Measurements from ENCODE around the gene ZNF90.
"Not testable (repeated sequence)": the region's sequence is repeated elsewhere in the genome, so short reads cannot be mapped to it uniquely, and the experiment has no call there.

Gene ZNF90

DNA sequence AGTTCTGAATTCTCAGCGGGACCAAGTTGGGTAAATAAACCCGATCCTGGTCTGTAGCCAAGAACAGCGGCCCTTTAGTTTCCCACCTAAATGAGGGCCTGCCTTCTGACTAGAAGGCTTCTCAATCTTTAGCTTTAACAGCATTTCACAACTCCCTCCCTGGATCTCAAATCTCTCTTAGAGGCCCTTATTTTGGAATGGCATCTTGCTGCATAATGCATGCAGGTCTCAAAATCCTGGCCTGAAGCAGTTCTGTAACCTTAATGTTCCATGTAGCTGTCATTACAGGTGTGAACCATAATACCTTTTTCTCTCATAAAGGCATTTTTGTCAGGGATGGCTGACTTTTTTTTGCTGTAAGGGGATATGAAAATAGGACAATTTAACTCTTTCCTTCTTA is 29.5 kb downstream of the ZNF90 start:
- DNase-seq: no peak

DNA sequence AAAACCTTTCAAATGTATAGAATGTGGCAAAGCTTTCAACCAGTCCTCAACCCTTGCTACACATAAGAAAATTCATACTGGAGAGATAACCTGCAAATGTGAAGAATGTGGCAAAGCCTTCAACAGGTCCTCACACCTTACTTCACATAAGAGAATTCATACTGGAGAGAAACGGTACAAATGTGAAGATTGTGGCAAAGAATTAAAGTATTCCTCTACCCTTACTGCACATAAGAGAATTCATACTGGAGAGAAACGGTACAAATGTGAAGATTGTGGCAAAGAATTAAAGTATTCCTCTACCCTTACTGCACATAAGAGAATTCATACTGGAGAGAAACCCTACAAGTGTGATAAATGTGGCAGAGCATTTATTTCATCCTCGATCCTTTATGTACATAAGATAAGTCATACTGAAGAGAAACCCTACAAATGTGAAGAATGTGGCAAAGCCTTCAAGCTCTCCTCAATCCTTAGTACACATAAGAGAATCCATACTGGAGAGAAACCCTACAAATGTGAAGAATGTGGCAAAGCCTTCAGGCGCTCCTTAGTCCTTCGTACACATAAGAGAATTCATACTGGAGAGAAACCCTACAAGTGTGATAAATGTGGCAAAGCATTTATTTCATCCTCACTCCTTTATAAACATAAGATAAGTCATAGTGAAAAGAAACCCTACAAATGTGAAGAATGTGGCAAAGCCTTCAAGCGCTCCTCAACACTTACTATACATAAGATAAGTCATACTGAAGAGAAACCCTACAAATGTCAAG is 40.5 kb downstream of the ZNF90 start:
- not testable (repeated sequence) for DNase-seq

DNA sequence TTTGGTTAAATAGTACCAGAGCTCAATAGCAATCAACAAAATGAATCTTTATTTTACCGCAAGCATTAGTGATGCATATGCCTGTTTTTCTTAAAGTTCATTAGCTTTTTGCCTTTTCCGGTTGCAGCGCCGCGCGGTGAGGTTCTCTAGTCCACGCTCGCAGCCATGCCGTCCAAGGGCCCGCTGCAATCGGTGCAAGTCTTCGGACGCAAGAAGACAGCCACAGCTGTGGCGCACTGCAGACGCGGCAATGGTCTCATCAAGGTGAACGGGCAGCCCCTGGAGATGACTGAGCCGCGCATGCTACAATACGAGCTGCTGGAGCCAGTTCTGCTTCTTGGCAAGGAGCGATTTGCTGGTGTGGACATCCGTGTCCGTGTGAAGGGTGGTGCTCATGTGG is 47.1 kb downstream of the ZNF90 start:
- DNase-seq: no peak

DNA sequence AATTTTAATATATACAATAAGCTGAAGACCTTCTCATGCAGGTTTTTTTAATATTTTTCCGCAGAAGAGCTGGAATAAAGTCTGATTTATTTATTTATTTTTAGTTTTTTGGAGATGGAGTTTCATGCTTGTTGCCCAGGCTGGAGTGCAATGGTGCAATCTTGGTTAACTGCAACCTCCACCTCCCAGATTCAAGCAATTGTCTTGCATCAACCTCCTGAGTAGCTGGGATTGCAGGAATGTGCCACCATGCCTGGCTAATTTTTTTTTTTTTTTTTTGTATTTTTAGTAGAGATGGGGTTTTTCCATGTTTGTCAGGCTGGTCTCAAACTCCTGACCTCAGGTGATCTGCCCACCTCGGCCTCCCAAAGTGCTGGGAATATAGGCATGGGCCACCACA is 55.1 kb downstream of the ZNF90 start:
- DNase-seq: not testable (repeated sequence)

DNA sequence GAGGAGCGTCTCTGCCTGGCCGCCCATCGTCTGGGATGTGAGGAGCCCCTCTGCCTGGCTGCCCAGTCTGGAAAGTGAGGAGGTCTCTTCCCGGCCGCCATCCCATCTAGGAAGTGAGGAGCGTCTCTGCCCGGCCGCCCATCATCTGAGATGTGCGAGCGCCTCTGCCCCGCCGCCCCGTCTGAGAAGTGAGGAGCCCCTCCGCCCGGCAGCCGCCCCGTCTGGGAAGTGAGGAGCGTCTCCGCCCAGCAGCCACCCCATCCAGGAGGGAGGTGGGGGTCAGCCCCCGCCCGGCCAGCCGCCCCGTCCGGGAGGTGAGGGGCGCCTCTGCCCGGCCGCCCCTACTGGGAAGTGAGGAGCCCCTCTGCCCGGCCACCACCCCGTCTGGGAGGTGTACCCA is 59.9 kb downstream of the ZNF90 start:
- DNase-seq: not testable (repeated sequence)

DNA sequence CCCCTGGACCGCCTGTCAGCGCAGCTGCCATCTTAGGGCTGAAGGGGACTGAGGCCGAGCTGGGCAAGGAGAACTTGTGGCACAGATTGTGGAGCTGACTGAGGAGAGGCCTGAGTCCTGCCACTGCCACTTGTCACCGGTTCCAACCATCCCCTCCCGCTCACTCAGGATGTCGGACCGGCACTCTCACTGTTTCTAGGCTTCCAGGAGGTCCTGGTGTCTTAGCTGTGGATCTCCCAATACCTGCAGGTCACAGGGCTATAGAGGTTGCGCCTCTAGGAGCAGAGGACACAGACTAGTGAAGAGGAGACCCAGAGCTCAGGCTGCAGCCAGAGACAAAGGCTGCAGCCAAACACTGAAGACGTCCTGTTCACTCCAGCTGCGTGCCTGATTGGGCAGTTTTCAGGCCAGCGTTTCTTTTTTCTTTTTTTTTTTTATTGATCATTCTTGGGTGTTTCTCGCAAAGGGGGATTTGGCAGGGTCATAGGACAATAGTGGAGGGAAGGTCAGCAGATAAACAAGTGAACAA is 73.9 kb downstream of the ZNF90 start:
- no peak for DNase-seq

DNA sequence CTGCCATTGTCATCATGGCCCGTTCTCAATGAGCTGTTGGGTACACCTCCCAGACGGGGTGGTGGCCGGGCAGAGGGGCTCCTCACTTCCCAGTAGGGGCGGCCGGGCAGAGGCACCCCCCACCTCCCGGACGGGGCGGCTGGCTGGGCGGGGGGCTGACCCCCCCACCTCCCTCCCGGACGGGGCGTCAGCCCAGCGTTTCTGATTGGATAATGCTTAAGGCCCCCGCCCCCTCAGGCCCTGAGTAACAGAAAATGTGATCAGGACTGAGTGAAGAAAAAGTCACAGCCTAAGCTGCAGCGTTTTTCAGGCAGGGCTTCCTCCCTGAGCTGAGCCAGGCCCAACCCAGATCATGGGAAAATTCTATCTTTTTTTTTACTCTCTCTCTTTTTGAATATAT is 74.7 kb downstream of the ZNF90 start:
- DNase-seq: not testable (repeated sequence)

DNA sequence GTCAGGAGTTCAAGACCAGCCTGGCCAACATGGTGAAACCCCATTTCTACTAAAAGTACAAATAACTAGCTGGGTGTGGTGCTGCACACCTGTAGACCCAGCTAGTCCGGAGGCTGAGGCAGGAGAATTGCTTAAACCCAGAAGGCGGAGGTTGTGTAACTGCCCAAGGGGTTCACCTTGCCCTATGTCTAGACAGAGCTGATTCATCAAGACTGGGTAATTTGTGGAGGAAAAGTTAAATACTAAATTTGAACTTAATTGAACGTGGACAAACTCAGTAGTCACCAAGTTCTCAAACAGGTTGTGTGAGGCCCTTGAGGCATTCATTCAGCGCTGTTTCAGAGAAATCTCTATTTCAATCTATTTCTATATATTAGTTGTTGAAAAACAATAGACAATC is 75.5 kb downstream of the ZNF90 start:
- no peak for DNase-seq

DNA sequence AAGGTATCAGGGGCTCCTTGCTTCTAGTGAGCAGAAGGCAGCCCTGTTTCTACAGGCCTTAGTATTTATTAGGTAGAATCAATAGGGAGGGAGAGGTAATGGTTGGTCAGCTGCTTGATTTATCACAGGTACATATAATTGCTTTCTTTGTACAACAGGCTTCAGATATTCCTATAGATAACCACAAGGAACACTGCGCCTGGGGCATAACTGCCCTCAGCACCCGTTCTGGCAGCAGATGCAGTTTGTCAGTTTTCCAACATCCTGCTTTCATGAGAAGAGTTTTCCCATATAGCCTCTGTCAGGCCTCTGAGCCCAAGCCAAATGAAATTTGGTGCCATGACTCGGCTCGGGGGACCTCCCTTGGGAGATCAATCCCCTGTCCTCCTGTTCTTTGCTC is 76.8 kb downstream of the ZNF90 start:
- DNase-seq: no peak

DNA sequence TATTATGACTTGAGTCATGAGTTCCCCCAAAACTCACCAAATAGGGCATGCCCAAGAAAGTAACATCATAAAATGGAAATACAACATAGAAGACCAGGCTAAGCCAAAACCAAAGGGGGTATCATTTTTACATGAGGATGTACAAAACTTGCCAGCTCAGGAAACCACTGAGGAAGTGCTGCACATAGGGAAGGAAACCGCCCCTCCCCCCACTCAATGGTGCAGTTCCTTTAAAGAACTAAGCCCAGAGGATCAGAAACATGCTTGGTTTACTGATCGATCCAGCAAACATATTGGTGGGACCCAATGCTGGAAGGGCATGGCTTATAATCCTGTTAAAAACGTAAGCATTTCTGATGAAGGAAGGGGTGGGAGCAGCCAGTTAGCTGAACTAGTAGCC is 85.0 kb downstream of the ZNF90 start:
- DNase-seq: peak; percentile 67

DNA sequence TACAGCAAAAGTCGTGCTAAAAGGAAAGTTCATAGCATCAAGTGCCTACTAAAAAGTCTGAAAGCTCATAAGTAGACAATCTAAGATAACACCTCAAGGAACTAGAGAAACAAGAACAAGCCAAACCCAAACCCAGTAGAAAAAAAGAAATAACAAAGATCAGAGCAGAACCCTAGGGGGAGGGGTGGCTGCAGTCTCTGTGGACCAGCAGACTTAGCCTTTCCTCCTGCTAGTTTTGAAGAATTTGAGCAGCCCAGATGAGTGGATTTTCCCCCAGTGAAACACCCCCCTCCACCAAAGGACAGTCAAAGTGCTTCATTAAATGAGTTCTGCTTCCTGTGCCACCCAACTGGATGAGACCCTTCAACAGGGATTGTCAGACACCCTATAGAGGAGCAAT is 86.7 kb downstream of the ZNF90 start:
- DNase-seq: no peak

DNA sequence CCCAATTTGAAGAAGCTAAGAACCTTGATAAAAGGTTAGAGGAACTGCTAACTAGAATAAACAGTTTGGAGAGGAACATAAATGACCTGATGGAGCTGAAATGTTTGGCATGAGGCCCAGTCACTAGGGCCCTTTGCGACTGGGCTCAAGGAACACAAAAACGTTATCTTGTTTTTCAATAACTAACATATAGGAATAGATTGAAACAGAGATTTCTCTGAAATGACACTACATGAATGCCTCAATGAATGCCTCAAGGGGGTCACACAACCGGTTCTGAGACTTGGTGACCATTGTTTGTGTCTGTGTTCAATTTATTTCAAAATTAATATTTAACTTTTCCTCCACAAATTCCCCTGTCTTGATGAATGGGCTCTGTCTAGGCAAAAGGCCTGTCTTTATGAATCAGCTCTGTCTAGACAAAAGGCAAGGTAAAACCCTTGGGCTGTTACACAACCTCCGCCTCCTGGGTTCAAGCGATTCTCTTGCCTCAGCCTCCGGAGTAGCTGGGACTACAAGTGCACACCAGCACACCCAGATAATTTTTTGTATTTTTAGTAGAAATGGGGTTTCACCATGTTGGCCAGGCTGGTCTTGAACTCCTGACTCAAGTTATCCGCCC is 88.3 kb downstream of the ZNF90 start:
- no peak for DNase-seq

GRCh38 chr19:20167020-20167644 is 89.3 kb downstream of the ZNF90 start, which contains the start of gene ZNF486:
TSS of gene ZNF486 (plus strand) at chr19:20167214. CDS start at chr19:20167331, 117 bp downstream.
- DNase-seq: peak; percentile 95

- no peak for DNase-seq
Observed at GRCh38 chr19:20167651-20168122, 89.9 kb downstream of the ZNF90 start.
